Measurements from ENCODE around the gene TERT.
"Not testable (repeated sequence)": the region's sequence is repeated elsewhere in the genome, so short reads cannot be mapped to it uniquely, and the experiment has no call there.

Gene TERT

GRCh38 chr5:1276930-1277329 is 17.9 kb downstream of the TERT start:
- no peak for DNase-seq (ENCODE audit: low read depth)
- no peak for TF ChIP-seq CTCF (conservative IDR thresholded peaks at IDR 0.05; ENCODE audit: low read depth, low read length)
- no peak overlapping the region for H3K4me3 ChIP-seq (ENCODE audit: low read length)

GRCh38 chr5:1275397-1276391 is 19.2 kb downstream of the TERT start:
- DNase-seq (ENCODE audit: low read depth); H3K4me3 ChIP-seq (ENCODE audit: low read length): not testable (repeated sequence)

- DNase-seq (ENCODE audit: low read depth): no peak
- H3K4me3 ChIP-seq (ENCODE audit: low read length): no peak overlapping the region
- TF ChIP-seq CTCF (conservative IDR thresholded peaks at IDR 0.05; ENCODE audit: low read depth, low read length): no peak
Measured at GRCh38 chr5:1274471-1274870, 20.4 kb downstream of the TERT start.

GRCh38 chr5:1273745-1274144 is 21.1 kb downstream of the TERT start:
- no peak for TF ChIP-seq CTCF (conservative IDR thresholded peaks at IDR 0.05; ENCODE audit: low read depth, low read length)
- no peak overlapping the region for H3K4me3 ChIP-seq (ENCODE audit: low read length)
- no peak for DNase-seq (ENCODE audit: low read depth)

- no peak for TF ChIP-seq CTCF (conservative IDR thresholded peaks at IDR 0.05; ENCODE audit: low read depth, low read length)
Measured at GRCh38 chr5:1272201-1272600, 22.7 kb downstream of the TERT start.

GRCh38 chr5:1270933-1271914 is 23.6 kb downstream of the TERT start:
- H3K4me3 ChIP-seq (ENCODE audit: low read length): no peak overlapping the region
- DNase-seq (ENCODE audit: low read depth): no peak
- no peak for TF ChIP-seq CTCF (conservative IDR thresholded peaks at IDR 0.05; ENCODE audit: low read depth, low read length)

More at GRCh38 chr5:1272201-1272600, 22.7 kb downstream of the TERT start:
- H3K4me3 ChIP-seq (ENCODE audit: low read length): no peak overlapping the region
- DNase-seq (ENCODE audit: low read depth): no peak

GRCh38 chr5:1270426-1270825 is 24.4 kb downstream of the TERT start:
- H3K4me3 ChIP-seq (ENCODE audit: low read length): no peak overlapping the region
- no peak for DNase-seq (ENCODE audit: low read depth)
- no peak for TF ChIP-seq CTCF (conservative IDR thresholded peaks at IDR 0.05; ENCODE audit: low read depth, low read length)
